GF-D8 (cell line): ENCODE results near the gene SCRT2.
"Not testable (repeated sequence)": the region's sequence is repeated elsewhere in the genome, so short reads cannot be mapped to it uniquely, and the experiment has no call there.

Experiments
- DNase-seq: peaks from one replicate; lab custom pipeline; 2025; lab: John Stamatoyannopoulos, UW

Gene SCRT2

GRCh38 chr20:701401-702129, 26.0 kb upstream of the SCRT2 start:
- no peak for DNase-seq

- DNase-seq, result no peak
Measured at GRCh38 chr20:699811-700338, 24.3 kb upstream of the SCRT2 start.

- DNase-seq, result no peak
Measured at GRCh38 chr20:699342-699741, 23.7 kb upstream of the SCRT2 start.

- no peak for DNase-seq
Measured at GRCh38 chr20:698276-698675, 22.7 kb upstream of the SCRT2 start.

GRCh38 chr20:697826-698225, 22.2 kb upstream of the SCRT2 start:
- no peak for DNase-seq

- no peak for DNase-seq
Measured at GRCh38 chr20:695165-695866, 19.7 kb upstream of the SCRT2 start.

GRCh38 chr20:694496-694895, 18.9 kb upstream of the SCRT2 start:
- no peak for DNase-seq

- not testable (repeated sequence) for DNase-seq
Measured at GRCh38 chr20:693786-694185, 18.2 kb upstream of the SCRT2 start.

- no peak for DNase-seq
Measured at GRCh38 chr20:692044-692443, 16.4 kb upstream of the SCRT2 start.

GRCh38 chr20:689947-690346, 14.3 kb upstream of the SCRT2 start:
- DNase-seq, result no peak

GRCh38 chr20:689348-689747, 13.7 kb upstream of the SCRT2 start:
- no peak for DNase-seq

- DNase-seq, result no peak
Measured at GRCh38 chr20:688809-689212, 13.2 kb upstream of the SCRT2 start.

- no peak for DNase-seq
Measured at GRCh38 chr20:687468-688203, 12.0 kb upstream of the SCRT2 start.

- no peak for DNase-seq
Measured at GRCh38 chr20:684676-685319, 9.2 kb upstream of the SCRT2 start.

- DNase-seq, result no peak
Measured at GRCh38 chr20:682123-682522, 6.5 kb upstream of the SCRT2 start.

GRCh38 chr20:680638-681187, 5.1 kb upstream of the SCRT2 start:
- no peak for DNase-seq

GRCh38 chr20:677957-678356, 2.4 kb upstream of the SCRT2 start:
- DNase-seq, result no peak

GRCh38 chr20:676967-677366, 1.4 kb upstream of the SCRT2 start:
- no peak for DNase-seq

GRCh38 chr20:676315-676937, 824 bp upstream of the SCRT2 start:
- no peak for DNase-seq

- no peak for DNase-seq
Measured at GRCh38 chr20:675033-675452, 559 bp downstream of the SCRT2 start.

- DNase-seq, result no peak
Measured at GRCh38 chr20:673603-674001, 2.0 kb downstream of the SCRT2 start.
